HG03432 (cell line): ENCODE data around the gene TRMT2A.

Experiments used
- ATAC-seq: cut with Tn5 transposase; IDR thresholded peaks from one replicate; pipeline ENCODE4 v1.9.1; 2021; ENCODE audit warnings: mild to moderate bottlenecking, moderate library complexity; ENCODE audit not compliant: unreplicated experiment

TRMT2A gene

DNA sequence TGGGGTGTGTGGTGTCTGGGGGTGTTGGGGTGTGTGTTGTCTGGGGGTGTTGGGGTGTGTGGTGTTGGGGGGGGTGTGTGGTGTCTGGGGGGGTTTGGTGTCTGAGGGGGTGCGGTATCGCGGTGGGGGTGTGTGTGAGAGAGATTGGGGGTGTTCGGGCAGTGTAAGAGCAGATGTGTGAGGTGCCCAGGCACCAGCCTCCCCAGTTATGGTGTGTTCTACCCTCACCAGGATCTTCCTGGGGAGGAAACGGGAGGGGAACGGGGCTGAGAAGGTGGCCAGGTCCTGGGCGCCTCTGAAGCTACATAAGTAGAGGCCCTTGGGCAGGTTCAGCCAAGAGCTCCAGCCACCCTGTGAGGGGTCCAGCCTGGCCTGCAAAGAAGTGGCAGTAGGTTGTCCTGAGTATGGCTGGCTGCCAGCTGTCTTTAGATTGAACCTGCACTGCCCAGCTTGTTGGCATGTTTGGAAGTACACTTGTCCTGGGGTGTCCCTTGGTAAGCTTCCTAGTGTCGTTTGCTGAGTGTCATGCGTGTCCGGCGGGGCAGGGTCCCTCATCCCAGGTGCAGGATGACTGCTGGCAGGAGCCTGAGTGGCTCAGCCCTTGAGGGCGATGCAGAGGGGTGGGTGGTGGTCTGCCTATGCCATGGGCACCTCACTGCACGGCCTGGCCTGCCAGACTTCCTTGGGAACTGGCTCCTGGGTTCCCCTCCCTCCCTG, 6.5 kb upstream of the TRMT2A start:
- ATAC-seq, result no peak

- no peak for ATAC-seq
Observed at GRCh38 chr22:20121856-20122415, 4.9 kb upstream of the TRMT2A start.

DNA sequence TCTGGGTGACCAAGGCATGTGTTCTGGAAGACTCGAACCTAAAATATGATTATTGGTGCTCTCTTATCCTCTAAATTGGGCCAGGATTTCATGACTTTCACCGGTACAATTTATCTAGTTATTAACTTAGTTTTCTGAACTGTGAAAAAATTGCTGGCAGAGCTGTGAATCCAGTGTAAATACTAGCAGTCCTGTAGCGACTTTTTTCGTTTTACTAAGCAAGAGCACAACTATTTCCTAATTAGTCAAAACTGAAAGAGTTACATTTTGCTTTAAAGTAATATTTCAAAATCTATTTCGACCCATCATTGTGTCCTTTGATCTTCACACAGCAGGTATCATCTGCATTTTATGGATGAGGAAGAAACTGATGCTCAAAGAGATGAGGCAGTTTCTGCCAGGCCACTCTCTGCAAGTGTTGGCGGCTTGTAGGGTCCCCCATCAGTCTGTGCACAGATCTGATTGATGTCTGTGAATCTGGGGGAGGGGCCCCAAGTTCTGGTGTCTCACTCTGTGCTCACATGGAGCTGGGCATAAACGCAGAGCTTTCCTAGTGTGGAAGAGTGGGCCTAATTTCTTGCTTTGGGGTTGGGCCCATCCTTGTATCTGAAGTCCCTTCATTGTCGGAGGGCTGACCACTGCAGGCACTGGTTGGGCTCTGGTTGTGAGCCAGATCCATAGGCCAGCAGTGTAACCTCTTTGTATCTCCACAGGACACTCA, 1.4 kb upstream of the TRMT2A start:
- ATAC-seq, result no peak

- peak; percentile 22 for ATAC-seq
Observed at GRCh38 chr22:20117633-20118299, 740 bp upstream of the TRMT2A start.

GRCh38 chr22:20116376-20116950, 563 bp downstream of the TRMT2A start:
- ATAC-seq, result no peak

DNA sequence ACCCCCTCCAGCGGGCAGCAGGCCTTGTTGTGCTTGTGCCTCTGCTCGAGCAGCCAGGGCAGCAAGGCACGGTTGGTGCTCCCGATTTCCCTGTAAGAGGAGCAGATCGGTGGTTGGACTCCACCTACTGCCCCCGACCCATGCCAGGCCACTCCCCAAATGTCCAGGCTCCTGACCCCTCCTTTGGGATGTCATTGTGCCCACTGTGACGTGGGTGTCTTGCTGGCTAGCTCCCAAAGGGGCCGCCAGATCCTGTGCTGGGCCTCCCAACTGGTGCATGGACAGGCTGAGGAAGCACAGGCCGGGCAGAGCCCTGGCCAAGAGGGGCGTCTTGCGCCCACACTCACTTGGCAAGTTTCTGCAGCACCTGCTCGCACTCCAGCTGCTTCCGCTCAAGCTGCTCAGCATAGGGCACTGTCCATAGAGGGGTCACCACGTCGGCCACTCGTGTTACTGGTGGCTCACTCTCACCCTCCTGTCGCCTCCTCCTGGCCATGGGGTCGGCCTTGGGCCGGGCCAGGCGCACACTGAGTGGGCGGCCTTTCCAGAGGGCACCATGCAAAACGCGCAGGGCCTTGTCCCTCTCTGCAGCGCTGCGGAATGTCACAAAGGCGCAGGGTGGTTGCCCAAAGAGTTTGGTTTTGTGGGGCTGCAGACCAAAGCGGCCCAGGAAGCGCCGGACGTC, 1.2 kb downstream of the TRMT2A start, which contains the start of gene RANBP1:
RANBP1 (plus strand) TSS at position 414 of the 685 bp plus-strand sequence; CDS start at position 495, 81 bp downstream.
- ATAC-seq, result no peak

- ATAC-seq, result no peak
Observed at GRCh38 chr22:20114506-20115475, 2.2 kb downstream of the TRMT2A start.

GRCh38 chr22:20113551-20114310, 3.3 kb downstream of the TRMT2A start:
- ATAC-seq, result no peak

DNA sequence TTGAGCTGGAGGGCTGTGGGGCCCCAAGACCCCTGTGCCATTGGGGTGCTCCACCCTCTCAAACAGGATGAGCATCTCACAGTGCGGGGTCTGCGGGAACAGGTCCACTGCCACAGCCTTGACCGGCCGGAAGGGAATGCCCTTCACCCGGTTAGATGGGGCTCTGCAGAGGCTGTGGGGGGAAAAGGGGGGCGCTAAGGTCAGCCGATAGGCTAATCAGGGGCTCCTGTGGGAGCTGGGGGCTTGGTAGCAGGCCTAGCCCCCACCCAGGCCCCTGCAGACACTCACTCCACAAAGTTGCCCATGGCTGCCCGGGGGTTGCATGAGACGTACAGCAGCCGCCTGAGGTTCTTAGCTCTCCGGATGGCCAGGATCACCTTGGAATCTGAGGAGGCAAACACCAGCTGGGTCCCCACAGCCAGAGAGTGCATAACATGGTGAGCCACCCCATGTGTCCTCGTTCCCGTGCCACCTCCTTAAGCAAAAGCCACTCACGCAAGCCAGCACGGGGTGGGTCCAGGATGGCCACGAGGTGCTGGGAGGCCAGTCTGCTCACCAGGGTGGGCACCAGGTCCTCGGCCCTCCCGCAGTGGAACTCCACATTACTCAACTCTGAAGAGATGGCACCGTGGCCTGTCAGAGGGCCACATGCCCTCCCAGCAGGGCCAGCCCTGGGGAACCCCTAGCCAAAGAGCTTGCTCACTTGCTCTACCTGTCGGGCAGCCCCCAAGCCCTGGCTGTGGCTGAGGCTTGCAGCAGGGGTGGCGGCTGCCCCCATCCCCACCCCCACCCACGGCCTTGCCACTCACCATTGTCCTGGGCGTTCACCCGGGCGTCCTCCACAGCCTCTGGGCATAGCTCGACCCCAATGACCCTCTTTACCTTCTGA, 4.2 kb downstream of the TRMT2A start:
- ATAC-seq, result no peak

- no peak for ATAC-seq
Observed at GRCh38 chr22:20111689-20112622, 5.1 kb downstream of the TRMT2A start.

DNA sequence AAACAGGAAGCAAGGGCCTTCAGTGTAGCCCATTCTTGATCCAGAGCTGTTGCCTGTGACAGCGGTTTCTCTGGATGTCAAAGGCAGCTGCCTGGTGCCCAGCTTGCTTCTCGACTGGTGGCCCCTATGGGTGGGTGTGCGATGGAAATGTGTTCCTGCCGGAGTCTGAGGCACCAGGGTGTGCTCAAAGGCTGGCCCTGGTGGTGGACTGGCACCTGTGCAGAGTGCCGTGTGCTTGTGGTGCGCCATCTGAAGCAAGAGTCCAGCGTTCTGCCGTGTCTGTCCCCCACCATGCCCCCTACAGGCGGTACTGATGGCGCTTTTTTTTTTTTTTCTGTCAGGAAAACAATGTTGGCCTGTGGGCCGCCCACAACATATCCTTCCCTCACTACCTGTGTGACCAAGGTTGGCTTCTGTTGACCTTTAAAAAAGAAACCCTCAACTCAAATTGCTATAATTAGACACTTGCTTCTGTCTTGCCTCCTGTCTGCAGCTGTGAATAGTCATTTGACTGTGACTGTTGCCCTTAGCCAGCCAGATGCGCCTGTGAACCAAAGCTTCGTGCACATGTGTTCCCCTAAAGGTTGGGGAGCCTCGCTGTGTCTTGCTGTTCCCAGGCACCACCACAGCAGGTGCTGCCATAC, 5.9 kb downstream of the TRMT2A start:
- no peak for ATAC-seq

- no peak for ATAC-seq
Observed at GRCh38 chr22:20110359-20110985, 6.6 kb downstream of the TRMT2A start.

DNA sequence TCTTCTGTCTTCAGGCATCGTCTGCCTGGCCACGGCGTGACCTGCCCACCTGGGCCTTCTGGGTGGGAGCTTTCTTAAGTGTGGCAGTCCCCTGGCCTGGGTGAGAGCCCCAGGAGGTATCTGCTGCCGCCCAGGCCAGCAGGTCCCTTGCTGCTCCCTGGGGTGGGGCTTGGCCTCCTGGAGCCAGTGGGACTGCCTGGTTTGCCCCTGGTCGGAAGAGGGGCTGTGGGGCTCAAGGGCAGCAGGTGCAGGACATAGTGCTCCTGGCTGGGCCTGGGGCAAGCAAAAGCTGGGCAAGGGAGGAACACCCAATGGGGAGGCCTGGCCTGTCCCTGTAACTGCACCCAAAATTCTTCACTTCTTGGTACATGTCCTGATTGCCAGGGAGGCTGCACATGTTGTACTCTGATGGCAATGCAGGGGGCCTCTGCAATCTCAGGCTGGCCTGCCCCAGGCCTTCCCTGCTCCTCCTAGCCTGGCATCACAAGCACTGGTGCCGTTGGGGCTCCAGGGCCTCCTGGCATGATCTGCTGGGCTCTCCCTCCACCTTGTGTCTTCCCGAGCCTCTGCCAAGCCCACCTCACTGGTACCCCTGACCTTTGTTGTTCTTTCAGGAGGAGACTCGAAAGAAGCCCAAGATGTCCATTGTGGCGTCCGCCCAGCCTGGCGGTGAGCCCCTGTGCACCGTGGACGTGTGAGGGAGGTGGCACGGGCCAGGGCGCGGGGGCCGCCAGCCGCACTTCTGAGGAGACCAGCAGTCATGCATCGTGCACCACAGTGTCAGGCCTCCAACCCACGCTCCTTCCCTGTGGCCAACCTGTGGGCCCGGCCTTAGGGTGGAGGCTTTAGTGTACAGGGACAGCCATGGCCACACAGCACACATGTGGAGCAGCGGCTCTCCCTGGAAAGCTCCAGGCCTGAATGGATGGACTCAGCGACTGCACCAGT, 7.3 kb downstream of the TRMT2A start:
- ATAC-seq, result no peak

- no peak for ATAC-seq
Observed at GRCh38 chr22:20108757-20109230, 8.2 kb downstream of the TRMT2A start.
